ENCODE data around the gene NUP93.

The NUP93 gene

DNA sequence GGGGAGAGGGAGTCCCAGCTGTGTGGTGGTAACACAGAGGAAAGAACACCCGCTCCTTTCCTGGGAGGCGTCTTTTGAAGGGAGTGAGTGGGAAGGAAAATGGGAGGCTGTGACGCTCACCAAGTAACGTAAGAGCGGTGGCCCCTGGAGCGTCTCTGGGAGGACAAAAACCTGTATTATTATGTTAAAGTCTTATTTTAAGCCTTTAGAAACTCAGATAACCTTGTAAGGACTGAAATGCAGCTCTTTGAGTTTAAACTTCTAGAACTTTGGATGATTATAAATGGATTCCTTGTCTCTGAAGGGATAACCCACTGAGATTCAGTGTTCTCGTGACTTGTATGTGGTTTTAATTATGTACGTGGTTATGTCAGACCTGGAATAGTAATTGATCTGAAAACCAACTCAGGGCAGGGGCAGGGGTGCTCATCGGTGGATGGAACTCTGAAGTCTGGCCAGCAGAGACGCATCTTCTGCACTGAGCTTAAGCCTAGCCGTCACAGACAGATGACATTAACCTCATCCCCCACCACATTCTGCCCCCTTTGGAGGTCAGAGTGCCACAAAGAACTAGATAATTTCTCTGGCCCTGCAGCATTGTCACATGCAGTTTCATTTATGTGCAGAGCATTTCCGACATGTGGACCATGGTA, 93.3 kb downstream of the NUP93 start:
- Histone ChIP-seq H4K20me1 (ENCODE audit: low read depth, low read length) (no peaks in the 10 kb centered on the region), H3K4me3 (ENCODE audit: insufficient read depth, low read length, poor library complexity, severe bottlenecking) (no peak overlapping the region), H3K27me3 (ENCODE audit: low read length) (no peaks in the 10 kb centered on the region), H2AFZ (ENCODE audit: low read depth, low read length, severe bottlenecking) (no peak overlapping the region), H3K9me2 (replicated peaks; ENCODE audit: insufficient read depth, low read length) (no peaks in the 10 kb centered on the region), H3F3A (ENCODE audit: insufficient read depth) (no peaks in the 10 kb centered on the region), H3K27ac (ENCODE audit: low read depth, low read length) (no peak overlapping the region), H3K9ac (ENCODE audit: low read length) (no peak overlapping the region), H3K79me2 (ENCODE audit: insufficient read depth, low read length) (no peaks in the 10 kb centered on the region), H3K4me2 (ENCODE audit: low read depth, low read length, poor library complexity, severe bottlenecking) (no peak overlapping the region), H3K9me3 (ENCODE audit: insufficient read depth, low read length) (no peaks in the 10 kb centered on the region), H3K36me3 (ENCODE audit: low read length) (peaks cover 5% of the 10 kb centered on the region)
- TF ChIP-seq EZH2phosphoT487 (conservative IDR thresholded peaks at IDR 0.05; ENCODE audit: low read length) = no peak
- TF ChIP-seq, protein P1, sequence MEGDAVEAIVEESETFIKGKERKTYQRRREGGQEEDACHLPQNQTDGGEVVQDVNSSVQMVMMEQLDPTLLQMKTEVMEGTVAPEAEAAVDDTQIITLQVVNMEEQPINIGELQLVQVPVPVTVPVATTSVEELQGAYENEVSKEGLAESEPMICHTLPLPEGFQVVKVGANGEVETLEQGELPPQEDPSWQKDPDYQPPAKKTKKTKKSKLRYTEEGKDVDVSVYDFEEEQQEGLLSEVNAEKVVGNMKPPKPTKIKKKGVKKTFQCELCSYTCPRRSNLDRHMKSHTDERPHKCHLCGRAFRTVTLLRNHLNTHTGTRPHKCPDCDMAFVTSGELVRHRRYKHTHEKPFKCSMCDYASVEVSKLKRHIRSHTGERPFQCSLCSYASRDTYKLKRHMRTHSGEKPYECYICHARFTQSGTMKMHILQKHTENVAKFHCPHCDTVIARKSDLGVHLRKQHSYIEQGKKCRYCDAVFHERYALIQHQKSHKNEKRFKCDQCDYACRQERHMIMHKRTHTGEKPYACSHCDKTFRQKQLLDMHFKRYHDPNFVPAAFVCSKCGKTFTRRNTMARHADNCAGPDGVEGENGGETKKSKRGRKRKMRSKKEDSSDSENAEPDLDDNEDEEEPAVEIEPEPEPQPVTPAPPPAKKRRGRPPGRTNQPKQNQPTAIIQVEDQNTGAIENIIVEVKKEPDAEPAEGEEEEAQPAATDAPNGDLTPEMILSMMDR (IDR thresholded peaks at IDR 0.05; ENCODE audit: insufficient read depth, low read length, poor library complexity, severe bottlenecking) = no peak

DNA sequence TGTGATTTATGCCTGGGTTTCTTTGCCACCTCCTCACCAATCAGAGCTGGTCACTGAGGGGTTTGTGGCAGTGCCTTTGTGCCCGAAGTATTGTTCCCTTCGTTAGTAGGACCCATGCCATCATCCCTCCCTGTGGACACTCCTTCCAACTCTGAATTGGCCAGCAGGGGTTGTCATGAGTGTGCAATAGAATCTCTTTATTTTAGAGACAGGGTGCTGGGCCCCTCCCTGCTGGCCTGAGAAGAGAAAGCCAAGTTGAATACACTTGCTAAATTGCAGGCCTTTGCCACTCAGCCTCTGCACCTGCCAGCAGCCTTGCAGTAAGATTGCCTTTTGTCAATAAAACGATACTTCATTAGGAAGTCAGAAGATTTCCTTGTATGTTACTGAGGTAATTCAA, 94.4 kb downstream of the NUP93 start:
- Histone ChIP-seq H3K79me2 (ENCODE audit: insufficient read depth, low read length) (no peaks in the 10 kb centered on the region), H2AFZ (ENCODE audit: low read depth, low read length, severe bottlenecking) (no peak overlapping the region), H3K36me3 (ENCODE audit: low read length) (peaks cover 5% of the 10 kb centered on the region), H3K9me2 (replicated peaks; ENCODE audit: insufficient read depth, low read length) (no peaks in the 10 kb centered on the region), H3K27me3 (ENCODE audit: low read length) (no peaks in the 10 kb centered on the region), H3K27ac (ENCODE audit: low read depth, low read length) (no peak overlapping the region), H3F3A (ENCODE audit: insufficient read depth) (no peaks in the 10 kb centered on the region), H4K20me1 (ENCODE audit: low read depth, low read length) (no peaks in the 10 kb centered on the region), H3K9ac (ENCODE audit: low read length) (no peak overlapping the region), H3K4me2 (ENCODE audit: low read depth, low read length, poor library complexity, severe bottlenecking) (no peak overlapping the region), H3K9me3 (ENCODE audit: insufficient read depth, low read length) (no peaks in the 10 kb centered on the region), H3K4me3 (ENCODE audit: insufficient read depth, low read length, poor library complexity, severe bottlenecking) (no peak overlapping the region)
- TF ChIP-seq, protein P1 (IDR thresholded peaks at IDR 0.05; ENCODE audit: insufficient read depth, low read length, poor library complexity, severe bottlenecking) = no peak
- TF ChIP-seq EZH2phosphoT487 (conservative IDR thresholded peaks at IDR 0.05; ENCODE audit: low read length) = no peak

DNA sequence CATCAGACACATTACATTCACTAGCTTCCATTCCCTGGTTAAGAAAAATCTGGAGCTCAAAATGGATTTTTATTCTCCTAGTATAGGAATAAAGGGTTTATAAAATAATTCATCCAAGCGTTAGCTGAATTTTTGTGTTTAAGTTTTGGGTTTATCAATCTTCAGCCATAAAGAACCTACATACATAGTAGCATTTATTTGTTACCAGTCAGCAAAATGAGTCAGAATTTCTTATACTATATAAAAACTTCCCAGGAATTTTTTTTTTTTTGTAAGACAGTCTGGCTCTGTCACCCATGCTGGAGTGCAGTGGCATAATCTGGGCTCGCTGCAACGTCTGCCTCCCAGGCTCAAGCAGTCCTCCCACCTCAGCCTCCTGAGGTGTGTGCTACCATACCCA, 94.9 kb downstream of the NUP93 start:
- H3K9me3 ChIP-seq (ENCODE audit: insufficient read depth, low read length) = no peaks in the 10 kb centered on the region
- H3K4me2 ChIP-seq (ENCODE audit: low read depth, low read length, poor library complexity, severe bottlenecking) = no peak overlapping the region
- H3K4me3 ChIP-seq (ENCODE audit: insufficient read depth, low read length, poor library complexity, severe bottlenecking) = no peak overlapping the region
- no peak for TF ChIP-seq EZH2phosphoT487 (conservative IDR thresholded peaks at IDR 0.05; ENCODE audit: low read length)
- TF ChIP-seq, protein P1 (IDR thresholded peaks at IDR 0.05; ENCODE audit: insufficient read depth, low read length, poor library complexity, severe bottlenecking) = no peak
- H3K27ac ChIP-seq (ENCODE audit: low read depth, low read length) = no peak overlapping the region
- no peaks in the 10 kb centered on the region for H3K9me2 ChIP-seq (replicated peaks; ENCODE audit: insufficient read depth, low read length)
- H4K20me1 ChIP-seq (ENCODE audit: low read depth, low read length) = no peaks in the 10 kb centered on the region
- no peaks in the 10 kb centered on the region for H3K79me2 ChIP-seq (ENCODE audit: insufficient read depth, low read length)
- H3K27me3 ChIP-seq (ENCODE audit: low read length) = no peaks in the 10 kb centered on the region
- H3F3A ChIP-seq (ENCODE audit: insufficient read depth) = no peaks in the 10 kb centered on the region
- peaks cover 5% of the 10 kb centered on the region for H3K36me3 ChIP-seq (ENCODE audit: low read length)
- H3K9ac ChIP-seq (ENCODE audit: low read length) = no peak overlapping the region
- no peak overlapping the region for H2AFZ ChIP-seq (ENCODE audit: low read depth, low read length, severe bottlenecking)

Measured in SU-DHL-6 (cell line).